Pulmonary artery endothelial cell (primary cell): ENCODE data around the gene PAPPA2. TPM values are rescaled to one million over a fixed set of nuclear protein-coding genes. Genes with fewer than 3 reads are reported as not detected.

Experiments used
- DNase-seq: peaks from one replicate; pipeline ENCODE4 v3.0.0-alpha.2; 2011; ENCODE audit warnings: low read depth, low spot score
- total RNA-seq: library from RNA; depleted of rRNA; stranded (reverse); fragments of >200 nt; gene quantifications from 2 replicates; pipeline ENCODE4 v1.2.3, GENCODE V29; 2014

Gene PAPPA2
- total RNA-seq, 1 donor from 2014 or later, result 0.40 TPM

DNA sequence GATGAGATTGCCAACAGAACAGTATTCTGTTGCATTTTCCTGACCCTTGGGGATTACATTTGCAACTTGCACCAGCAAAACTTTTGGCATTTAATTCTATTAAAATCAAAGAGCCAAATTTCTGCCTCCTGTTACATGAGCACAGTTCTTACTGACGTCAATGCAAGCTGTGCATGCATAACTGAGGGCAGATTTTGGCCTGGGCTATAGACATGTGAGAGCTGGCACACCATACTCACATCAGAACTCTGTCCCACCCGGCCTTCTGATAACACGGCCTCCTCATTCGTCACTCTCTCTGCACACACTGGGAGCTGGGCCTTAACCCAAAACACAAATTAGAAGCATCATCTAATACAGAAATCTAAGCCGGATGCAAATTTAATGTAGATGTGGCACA lies 31.5 kb downstream of the PAPPA2 start:
- no peak for DNase-seq

DNA sequence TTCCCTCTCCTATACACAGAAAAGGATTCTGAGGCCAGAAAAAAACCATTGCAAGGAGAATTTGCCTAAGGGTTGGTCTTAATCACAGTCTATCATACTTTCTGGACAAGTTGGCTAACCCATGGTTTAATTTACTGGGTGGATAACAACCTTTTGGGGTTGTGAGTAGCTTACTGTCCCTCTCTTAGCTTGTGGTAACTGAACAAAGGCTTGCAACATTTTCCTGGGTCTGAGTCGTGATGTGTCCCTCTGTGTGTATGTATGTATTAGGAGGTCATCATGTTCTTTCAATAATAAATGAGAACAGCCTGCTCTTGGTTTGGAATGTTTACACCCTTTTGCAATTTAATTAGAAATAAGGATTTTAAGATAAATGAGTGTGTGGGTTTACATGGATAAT lies 36.7 kb downstream of the PAPPA2 start:
- DNase-seq, result no peak

DNA sequence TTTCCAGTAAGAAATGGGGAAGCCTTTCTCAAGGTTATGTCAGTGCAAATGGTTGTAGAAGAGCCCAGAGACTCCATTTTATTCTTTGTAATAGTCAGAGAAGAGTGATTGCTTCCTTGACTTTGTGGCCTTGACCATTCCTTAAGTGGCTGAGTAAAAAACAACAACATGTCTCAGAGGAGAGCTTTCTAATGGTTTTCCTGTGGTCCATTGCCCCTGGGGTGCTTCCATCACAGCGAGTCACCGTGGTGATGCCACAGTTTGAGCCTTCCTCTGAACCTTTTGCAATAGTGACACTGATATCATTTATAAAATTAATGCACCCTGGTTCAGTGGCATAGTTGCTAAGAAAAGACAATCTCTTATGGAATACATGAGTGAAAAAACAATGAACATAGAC lies 38.6 kb downstream of the PAPPA2 start:
- DNase-seq, result no peak

DNA sequence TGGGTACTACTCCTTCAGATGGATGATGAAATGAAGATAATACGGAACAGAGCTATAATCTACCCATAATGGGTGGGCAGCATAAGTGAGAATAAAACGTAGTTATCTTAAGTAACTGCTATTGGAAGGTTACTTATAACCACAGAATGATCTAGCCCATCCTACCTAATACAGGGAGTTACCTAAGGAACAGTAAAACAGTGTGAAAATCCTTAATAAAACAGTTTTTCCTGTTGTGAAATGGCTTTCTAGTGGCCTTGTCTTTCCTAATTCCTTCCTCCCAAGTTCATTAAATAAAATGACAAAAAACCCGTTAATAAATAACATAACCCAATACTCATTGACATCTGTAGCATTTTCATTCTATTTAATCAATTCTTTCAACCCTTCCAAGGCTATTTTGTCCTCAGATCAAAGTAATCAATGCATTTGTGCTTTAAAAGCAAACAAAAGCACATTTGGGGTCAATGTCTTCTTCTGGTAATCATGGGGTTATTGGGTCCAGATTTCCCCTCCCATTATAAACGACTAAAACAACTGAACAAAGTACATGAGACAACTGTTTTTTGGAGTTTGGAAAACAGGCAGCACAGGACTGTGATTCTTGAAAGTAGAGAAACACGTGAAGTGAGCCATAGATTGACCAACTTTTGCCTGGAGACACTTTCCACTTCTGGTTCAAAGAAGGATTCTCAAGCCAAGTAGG lies 42.0 kb downstream of the PAPPA2 start:
- no peak for DNase-seq

DNA sequence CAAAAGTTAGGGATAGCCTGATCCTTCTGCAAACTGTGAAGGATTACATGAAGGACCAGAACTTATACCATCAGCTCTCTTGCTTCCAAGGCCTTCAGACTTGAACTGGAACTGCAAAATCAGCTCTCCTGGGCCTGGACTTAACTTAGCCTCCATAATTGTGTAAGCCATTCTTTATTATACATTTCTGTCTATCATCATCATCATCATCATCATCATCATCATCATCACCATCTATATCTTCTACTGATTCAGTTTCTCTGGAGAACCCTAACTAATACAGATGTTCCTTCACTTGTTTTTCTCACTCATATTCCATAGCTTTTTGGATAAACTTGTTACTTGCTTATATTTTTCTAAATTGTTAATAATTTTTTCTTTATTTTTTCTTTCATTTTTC lies 50.0 kb downstream of the PAPPA2 start:
- no peak for DNase-seq

DNA sequence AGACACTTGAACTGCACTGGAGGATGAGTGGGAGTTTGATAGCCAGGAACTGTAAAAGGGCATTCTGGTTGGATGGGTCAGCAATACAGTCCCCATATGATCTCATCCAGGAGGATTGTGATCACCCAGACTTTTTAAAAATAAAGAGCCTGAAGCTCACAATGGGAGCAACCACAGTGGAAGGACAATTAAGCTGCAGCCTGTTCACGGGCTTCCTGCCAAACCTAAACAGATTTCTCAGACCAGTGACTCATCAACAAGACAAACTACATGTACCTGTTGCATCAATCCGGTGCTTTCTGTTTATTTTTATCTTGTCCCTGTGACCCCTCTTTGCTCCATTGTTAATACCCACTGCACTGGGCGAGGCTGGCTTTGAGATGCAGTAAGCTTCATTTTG lies 52.3 kb downstream of the PAPPA2 start:
- DNase-seq, result no peak

DNA sequence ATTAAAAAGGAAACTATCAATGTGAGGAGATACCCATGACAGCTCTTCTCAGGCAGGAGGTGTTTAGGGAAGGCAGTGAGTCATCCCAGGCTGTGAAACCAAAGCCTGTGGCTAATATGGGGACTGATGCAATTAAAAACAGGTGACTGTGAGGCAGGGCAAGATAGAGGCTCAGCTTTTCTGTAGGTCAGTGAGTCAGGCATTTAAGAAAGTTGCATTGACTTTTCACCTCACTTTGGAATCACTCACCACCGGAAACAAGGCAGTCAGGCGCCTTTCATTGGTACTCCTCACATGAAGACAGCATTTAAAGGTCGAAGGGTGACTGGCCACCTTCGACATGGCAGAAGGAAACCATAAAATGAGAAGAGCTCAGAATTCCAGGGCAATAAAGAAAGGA lies 54.5 kb downstream of the PAPPA2 start:
- no peak for DNase-seq

DNA sequence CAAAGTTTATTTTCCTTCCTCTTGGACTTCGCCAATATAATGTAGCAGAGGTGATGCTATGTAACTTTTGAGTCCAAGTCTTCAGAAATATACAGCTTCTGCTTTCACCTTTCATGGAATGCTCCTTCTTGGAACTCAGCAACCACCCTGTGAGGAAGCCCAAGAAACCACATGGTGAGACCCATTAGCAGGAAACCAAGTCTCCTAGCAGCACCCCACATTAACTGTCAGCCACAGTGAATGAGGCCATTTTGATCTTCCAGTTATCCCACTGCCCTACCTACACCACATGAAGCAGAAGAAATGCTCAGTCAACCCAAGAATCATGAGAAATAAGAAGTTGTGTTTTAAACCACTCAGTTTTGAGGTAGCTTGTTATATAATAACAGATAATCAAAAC lies 58.2 kb downstream of the PAPPA2 start:
- no peak for DNase-seq

DNA sequence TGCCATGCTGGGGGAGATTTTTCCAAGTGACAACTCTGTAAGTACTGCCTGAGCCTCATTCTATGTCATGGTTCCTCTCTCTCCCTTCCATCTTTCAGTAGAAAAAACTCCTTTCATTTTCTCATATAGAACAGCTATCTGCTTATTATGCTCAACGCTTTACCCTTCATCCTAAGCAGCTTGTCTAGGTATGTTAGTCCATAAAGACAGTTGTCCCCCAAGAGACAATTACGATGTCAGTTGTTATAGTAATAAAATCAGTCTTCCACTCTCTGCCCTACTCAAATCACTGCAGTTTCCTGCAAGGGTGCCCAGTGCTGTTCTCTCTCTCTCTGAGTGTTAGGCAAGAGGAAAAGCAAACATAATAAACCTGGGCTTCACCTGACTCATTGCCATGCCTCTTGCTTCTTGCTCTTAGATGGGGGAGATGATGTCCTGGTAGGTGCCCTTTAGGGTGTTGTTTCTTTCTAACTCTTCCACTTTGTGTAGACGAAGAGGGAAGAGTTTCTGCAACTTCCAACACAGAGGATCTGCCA lies 59.4 kb downstream of the PAPPA2 start:
- no peak for DNase-seq

DNA sequence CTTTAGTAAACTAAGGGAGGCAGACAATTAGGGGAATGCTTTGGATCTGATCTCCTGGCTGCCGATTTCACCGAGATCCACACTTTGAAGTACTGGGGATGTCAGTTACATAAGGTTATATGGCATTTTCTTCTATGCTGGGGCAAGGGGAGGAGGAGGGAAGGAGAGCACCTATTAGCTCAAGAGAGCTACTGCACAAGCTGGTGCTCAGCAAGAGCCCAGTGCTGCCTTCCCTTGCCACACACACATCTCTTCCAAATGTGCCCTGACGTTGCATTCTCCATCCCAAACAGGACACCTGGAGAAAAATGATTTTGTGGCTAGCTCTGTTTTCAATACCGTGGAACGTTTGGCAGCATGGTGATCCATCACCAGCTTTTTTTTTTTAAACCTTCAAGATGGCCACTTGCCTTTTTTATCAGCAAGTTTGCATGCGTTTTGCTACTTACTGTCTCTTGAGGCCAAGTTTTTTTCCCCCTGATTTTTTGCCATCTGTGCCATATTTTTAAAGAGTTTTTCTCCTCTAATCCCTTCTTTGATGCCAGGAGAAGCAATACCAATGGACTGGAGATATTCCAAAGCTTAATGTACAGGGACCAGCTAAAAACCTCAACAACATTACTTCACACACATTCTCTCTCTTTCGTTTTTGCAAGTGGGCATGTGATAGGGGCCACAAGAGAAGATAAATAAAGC lies 66.6 kb downstream of the PAPPA2 start:
- no peak for DNase-seq

DNA sequence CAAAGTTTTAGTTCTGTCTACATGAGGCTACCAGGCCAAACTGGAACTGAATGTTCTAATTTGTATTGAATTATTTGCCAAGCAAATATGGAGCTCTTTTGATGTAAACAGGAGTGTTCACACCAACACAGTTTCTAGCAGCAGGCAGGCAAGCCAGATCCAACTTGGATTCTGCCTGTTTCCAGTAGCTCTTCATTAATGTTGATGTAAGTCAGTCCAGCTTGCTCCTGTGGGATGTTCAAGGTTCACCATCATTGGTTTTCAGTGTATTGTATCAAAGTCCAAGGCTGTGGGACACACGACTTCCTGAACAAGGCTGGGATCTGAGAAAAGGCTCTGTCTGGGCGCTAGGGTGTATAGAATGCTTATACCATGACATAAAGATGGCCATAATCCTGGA lies 68.1 kb downstream of the PAPPA2 start:
- DNase-seq, result no peak

DNA sequence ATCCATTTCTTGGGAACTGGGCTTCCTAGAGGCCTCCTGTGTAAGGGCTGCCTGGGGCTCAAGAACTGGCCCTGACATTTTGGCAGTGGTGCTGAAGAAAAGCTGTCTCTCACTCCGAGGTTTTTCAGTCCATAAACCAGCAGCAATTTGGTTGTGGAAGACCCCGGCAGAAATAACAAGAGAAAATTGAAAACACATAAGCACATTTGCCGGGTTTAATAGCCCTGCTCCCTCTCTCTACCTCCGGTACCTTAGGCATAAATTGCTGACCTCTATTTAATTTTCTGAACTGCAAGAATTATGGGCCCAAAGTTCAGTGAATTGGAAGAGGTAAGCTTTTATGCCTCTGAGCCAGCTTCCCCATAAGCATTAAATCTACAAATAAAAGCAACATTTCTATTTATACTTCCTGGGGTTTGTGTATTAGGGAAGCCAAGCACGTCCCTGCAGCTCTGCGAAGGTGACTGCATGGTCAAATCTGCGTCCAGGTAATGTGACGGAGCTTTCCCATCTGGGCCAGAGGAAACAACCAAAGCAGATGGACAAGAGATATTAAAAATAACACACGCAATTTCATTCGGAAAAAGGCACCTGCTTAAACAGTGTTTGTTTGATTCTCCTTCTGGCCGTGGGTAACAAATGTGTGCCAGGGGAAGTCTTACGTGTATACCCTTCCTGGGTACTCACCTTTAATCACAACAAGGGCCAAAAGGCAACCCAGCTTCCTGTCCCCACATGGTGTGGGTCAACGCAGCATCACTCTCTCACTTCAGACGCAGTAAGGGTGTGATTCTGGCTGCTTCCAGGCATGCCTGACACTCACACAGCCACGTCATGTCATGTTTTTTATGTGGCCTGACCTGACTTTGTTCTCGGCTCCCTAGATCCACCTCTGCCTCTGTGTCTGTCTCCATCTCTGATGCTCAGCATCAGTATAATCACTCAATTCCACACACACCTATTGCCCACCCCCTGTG lies 69.2 kb downstream of the PAPPA2 start:
- no peak for DNase-seq

DNA sequence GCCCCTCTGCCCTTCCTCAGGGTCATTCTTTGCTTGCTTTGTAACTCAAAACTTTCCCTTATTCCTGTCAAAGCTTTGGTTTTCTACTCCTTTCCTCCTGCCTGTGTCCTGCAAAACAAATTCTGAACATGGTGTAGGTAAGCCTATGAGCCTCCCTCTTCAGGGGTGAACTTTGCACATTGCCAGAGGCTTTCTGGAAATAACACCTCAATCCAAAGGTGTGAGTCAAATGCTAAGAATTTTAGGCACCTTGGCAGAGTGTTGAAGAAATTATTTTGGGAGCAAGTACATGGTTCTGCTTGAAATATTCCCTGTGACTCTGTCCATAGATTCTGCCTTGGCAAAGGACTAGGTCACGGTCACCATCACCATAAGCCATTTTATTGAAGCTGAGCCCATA lies 70.0 kb downstream of the PAPPA2 start:
- DNase-seq, result no peak

DNA sequence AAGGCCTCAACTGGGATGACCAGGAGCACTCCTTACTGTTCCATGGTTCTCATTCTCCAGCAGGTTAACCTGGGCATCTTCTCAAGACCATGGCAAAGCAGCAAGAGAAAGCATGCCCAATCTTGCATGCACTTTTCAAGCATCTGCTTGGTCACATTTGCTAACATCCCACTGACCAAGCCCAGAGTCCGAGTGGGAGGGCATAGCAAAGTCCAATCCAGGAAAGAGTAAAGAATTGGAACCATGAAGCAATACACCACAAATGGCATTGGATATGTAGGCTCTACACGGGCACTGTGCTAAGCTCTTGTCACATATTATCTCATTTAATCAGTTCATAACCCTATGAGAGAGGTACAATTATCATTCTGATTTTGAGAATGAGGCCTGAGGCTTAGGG lies 73.6 kb downstream of the PAPPA2 start:
- no peak for DNase-seq

DNA sequence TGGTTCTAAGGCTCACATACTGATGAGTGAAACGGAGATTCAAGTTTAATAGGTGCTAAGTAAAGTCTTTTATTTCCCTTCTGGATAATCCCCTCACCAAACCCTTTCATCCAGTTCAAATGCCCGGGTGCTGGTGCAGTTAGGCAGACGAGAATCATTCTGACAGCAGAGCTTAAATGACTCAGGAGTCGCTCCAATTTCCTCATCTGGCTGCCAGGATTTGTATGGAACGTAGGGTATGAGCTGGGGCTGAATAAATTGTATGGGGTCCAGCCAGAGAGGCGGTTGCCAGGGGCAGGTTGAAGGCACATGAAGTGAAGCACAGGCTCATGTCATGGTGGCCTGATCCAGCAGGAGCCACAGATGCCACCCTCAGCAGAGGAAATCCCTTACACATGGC lies 76.0 kb downstream of the PAPPA2 start:
- DNase-seq, result no peak

DNA sequence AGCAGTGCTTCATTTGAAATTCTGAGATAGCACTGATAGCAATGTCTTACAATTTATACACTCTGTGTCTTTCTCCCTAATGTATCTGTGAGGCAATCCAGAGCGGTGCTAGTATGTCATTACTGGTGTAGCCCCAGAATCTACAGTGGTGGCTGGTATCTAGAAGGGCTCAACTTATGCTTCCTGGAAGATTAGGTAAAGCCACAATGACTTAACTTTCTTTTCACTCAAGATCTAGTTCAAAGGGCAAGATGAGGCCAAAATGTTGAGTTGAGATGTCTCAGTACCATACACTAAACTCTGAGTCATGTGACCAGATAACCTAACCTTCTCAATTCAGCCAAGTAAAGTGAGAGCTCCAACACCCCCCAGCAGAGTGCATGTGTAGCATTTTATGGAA lies 77.5 kb downstream of the PAPPA2 start:
- DNase-seq, result no peak

DNA sequence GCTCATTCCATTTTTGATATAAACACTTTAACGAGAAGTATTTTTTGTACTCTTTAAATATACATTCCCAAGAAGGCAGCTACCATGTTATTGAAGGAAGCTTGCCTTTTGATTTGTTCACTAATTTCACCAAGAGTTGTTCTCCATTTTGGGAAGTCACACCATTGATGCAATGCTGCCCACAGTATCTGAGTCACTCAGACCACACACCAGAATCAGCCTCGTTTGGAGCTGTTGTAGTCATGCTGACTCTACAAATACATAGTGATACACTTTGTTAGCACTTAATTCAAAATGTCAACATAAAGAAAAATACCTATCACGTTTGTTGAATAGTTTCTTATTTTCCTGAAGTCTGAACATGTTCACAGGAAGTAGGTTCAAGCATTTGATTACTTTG lies 78.7 kb downstream of the PAPPA2 start:
- DNase-seq, result no peak

DNA sequence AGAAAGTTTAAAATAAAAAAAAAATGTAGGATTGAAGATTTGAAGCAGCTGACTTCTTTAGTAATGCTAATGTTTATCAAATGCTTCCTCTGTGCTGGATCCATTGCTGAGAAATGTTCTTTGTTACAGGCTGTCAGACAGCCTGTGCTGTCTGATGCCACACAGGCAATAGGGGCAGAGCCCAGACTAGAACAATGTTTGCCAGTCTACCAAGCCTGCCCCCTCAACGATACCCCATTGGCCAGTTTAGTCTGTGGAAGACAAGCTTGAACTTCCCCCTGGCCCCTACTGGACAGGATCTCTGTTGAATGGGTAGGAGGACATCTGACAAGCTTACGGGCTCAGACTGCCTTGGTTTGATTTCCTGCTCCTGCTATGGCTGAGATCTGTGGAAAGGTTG lies 79.4 kb downstream of the PAPPA2 start:
- DNase-seq, result no peak

DNA sequence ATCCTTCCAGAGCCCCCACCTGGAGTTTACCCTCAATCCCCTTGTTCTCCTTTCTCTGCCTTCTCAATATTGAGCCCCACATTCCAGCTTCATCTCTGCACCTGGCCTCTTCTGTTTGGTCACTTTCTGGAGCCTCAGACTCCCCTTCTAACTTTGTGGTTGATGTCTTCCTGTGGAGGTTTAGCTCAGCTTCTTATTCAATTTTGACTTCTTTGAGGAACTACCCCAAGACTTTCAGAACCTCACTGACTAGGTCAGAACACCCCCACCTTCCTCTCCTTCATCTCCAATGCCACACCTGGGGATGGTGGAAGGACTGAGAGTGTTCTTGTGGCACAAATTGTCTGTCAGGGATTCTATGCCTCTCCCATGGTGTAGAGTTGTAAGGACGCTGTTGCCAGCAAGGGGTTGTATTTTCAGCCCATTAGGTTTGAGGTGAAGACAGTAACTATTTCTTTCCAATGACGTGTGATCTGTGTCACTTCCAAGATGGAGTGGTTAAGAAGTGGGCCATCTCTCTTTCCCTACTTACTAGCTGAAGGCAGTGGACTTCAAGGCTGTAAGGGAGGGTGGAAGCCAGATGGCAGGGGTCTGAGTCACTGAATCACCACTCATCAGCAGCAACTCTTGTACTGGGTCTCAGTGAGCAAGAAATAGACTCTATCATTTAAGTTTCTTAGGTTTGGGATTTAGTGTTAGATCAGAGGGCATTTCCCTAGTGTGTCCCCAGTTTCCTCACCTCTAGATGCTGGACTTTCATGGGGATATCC lies 80.6 kb downstream of the PAPPA2 start:
- DNase-seq, result no peak

DNA sequence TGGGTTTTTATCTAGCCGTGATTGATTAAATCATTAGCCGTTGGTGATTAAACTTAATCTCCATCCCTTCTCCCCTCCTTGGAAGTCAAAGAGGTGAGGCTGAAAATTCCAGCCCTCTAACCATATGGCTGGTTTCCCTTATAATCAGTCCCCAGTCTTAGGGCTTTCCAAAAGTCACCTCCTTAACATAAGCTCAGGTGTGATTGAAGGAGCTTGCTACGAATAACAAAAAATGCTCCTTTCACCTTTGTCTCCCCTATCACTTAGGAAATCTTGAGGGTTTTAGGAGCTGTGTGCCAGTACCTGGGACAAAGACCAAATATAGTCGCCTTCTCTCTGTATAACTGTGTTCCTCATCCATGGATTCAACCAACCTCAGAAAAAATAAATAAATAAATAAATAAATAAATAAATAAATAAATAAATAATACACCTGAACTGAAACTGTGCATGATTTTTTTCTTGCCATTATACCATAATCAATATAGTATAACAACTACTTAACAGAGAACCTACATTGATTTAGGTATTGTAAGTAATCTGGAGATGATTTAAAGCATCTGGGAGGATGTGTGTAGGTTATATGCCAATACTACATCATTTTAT lies 82.2 kb downstream of the PAPPA2 start:
- DNase-seq, result no peak

DNA sequence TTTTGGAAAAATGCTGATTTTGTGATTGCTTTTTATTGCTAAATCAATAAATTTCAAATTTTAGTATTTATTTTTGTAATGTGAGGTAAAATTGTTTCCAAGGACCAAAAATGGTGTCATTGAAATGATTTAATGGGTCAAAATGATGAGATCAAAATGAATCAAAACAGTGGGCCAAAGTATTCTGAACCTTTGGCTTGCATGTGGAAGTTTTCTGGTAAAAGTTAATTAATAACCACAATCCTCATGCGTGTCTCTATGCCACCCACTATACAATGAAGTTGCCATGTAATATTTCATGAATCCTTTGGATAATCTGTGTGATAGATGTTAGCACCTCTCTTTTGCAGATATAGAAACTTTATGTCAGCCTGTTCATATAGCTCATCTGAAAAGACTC lies 83.8 kb downstream of the PAPPA2 start:
- no peak for DNase-seq
